ENCODE results near the gene STAT3.
"Not testable (repeated sequence)": the region's sequence is repeated elsewhere in the genome, so short reads cannot be mapped to it uniquely, and the experiment has no call there.

The STAT3 gene

DNA sequence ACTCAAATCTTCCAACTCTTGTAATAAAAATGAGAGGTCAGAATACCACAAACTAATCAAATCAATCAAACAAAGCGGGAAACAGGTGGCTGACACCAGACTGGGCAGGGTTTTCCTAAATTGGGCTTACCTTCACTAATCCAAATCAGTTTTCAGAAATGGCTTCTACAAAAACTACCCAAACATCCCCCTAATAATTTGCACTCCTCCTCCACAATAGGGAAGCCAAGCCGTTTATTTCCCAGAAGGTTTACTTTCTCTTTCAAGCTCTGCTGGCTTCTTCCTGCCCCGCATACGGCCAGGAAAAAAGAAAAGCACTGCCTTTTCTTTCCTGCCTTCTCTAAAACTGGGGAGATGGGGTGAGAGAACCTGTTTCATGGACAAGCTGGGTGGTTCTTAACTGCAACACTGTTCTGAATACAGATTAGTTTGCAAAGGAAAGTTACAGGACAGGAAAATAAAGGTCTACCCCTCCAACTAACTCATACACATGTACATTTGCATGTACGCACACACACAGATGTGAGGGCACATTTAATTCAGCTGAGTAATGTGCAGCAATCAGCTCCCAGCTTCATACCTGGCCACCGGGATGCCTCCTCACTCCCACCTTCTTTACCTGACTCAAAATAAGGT is 9.2 kb downstream of the STAT3 start:
- DNase-seq, result no peak

DNA sequence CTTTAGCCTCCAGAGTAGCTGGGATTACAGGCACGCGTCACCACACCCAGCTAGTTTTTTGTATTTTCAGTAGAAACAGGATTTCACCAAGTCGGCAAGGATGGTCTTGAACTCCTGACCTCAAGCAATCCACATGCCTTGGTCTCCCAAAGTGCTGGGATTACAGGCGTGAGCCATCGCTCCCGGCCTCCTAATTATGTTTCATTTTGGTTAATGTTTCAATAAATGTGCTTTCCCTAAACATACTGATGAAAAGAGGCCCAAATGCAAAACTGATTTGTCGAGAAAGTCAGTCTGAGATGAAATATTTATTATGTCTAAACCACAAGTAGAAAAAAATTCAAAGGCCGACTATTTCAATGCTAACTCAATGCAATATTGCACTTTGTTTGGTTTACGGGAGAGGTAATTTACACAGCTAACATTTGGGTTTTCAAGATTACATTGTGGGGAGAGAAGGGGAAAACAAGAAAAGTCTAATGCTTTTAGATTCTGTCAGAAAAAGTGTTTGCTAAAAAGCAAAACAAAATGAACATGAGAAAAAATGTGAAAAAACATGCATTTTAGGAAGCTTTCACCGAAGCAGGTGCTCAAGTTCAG is 9.8 kb downstream of the STAT3 start:
- DNase-seq, result no peak

DNA sequence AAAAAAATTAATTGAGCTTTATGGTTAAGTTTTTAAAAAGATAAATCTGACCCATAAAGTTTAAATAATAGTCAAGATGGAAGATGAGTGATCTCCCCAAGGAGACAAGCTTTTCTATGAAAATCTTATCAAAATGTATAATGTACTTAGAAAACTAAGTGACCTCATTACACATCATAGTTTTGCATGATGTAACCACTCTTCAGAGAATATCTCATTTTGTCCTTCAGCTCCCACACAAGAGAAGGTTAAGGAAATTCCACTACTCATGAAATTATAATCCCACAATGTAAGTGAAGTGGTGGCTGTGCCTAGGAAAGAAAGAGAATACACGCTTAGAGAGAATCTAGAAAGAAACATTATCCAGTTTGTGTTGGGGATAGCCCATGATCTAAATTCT is 14.3 kb downstream of the STAT3 start:
- no peak for DNase-seq

DNA sequence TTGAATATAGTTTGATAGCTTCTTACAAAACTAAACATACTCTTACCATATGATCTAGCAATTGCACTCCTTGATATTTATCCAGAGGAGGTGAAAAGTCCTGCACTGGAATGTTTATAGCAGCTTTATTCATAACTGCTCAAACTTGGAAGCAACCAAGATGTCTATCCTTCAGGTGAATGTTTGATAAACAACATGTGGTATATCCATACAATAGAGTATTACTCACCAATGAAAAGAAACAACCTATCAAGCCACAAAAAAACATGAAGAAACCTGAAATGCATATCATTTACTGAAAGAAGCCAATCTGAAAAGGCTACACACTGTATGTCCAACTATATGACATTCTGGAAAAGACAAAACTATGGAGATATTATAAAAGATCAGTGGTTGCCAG is 16.1 kb downstream of the STAT3 start:
- no peak for DNase-seq

DNA sequence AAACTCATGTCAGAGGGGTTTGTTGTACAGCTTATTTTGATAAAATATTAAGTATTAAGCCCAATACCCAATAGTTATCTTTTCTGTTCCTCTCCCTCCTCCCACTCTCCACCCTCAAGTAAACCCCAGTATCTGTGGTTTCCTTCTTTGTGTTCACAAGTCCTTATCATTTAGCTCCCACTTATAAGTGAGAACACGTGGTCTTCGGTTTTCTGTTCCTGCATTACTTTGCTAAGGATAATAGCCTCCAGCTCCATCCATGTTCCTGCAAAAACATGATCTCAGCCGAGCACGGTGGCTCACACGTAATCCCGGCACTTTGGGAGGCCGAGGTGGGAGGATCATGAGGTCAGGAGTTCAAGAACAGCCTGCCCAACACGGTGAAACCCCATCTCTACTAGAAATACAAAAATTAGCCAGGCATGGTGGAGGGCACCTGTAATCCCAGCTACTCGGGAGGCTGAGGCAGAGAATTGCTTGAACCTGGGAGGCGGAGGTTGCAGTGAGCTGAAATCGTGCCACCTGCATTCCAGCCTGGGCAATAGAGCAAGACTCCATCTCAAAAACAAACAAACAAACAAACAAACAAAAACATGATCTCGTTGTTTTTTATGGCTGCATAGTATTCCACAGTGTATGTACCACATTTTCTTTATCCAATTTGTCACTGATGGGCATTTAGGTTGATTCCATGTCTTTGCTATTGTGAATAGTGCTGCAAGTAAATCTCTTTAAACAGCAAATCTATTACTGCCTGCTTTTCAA is 19.3 kb downstream of the STAT3 start:
- not testable (repeated sequence) for DNase-seq

DNA sequence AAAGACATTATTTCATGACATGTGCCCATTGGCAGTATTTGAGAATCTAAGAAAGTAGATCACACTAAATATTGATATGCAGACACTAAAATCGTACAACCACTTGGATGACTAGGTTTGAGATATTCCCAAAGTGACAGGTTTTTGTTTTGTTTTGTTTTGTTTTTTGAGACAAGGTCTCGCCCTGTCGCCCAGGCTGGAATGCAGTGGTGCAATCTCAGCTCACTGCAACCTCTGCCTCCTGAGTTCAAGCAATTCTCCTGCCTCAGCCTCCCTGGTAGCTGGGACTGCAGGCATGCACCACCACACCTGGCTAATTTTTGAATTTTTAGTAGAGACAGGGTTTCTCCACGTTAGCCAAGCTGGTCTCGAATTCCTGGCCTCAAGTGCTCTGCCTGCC is 19.9 kb downstream of the STAT3 start:
- not testable (repeated sequence) for DNase-seq

DNA sequence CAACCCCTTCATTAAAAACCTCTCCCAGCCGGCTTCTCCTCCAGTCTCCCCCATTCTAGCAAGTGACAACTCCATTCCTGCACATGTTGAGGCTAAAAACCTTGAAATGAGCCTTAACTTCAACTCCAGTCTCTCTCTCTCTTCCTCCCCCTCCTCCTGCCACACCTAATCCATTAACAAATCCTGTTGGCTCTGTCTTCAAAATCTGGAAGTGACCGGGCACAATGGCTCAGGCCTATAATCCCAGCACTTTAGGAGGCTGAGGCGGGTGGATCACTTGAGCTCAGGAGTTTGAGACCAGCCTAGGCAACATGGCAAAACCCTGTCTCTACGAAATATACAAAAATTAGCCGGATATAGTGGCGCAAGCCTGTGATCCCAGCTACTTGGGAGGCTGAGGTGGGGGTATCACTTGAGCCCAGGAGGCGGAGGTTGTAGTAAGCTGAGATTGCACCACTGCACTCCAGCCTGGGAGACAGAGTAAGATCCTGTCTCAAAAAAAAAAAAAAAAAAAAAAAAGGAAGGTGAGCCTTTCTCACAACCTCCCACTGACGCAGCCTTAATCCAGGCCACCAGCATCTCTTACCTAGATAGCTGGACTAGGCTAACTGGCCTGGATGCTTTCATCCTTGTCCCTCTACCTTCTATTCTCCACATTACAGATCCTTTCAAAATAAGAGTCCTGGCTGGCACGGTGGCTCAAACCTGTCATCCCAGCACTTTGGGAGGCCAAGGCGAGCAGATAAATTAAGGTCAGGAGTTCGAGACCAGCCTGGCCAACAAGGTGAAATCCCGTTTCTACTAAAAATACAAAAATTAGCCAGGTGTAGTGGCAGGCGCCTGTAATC is 21.8 kb downstream of the STAT3 start:
- not testable (repeated sequence) for DNase-seq

DNA sequence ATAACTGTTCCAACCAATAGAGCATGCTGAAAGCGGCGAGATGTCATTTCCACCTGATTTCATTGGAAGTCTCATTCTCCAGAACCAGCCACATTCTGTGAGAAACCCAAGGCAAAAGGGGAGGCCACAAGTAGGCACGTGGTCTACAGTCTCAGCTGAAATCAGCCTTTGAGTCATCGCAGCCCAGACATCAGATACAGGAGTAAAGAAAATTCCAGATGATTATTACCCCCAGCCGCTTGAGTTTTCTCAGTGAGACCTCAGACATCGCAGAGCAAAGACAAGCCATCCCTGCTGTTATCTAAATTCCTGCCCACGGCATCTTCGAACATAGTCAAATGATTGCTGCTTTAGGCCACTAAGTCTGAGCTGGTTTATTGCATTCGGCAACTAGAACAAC is 23.1 kb downstream of the STAT3 start:
- DNase-seq, result peak; percentile 84

DNA sequence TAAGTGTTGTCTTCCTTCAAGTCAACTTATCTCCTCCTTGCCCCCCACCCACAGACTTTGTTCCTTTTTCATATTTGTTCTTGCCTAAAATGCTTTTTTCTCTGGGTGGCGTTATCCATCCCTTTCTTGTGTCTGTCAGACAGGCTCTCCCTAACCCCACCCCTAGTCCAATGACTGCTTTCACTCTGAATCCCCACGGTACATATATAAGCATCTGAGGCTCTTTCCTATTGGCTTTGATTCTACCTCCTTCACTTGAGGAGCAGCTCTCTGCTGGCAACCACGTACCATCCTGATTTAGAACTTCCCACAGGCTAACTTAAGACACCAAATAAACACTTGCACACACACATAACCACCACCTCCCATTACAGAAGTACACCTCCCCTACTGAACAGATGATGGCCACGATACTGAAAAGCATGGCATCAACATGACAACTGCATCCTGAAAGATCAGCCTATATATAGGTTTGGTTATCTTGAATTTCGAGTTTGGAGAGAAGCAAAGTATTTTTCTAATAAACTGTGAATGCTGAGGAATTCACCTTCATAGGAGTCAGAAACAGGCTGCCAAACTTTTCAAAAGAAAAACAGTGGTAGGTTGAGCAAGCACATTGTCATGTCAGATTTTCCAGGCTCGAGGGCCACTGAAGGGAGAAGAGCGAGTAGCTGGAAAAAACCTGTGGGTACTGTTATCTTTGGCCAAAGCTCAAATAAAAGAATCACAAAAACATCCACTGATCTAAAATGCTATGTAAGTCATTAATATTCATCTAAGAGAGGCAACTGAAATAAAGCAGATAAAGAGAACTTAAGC is 24.3 kb downstream of the STAT3 start:
- peak; percentile 26 for DNase-seq

DNA sequence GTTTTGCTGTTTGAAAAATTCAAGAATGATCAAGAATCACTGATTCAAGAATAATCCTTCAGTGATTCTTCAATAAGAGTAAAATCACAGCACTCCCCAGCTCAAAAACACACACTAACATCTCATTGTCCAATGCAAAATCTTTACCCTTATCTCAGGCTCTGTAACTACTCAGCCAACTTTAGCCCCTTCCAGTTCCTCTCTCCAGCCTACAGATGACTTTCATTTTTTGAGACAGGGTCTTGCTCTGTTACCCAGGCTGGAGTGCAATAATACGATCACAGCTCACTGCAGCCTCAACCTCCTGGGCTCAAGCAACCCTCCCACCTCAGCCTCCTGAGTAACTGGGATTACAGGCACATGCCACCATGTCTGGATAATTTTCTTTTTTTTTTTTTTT is 25.0 kb downstream of the STAT3 start:
- no peak for DNase-seq

DNA sequence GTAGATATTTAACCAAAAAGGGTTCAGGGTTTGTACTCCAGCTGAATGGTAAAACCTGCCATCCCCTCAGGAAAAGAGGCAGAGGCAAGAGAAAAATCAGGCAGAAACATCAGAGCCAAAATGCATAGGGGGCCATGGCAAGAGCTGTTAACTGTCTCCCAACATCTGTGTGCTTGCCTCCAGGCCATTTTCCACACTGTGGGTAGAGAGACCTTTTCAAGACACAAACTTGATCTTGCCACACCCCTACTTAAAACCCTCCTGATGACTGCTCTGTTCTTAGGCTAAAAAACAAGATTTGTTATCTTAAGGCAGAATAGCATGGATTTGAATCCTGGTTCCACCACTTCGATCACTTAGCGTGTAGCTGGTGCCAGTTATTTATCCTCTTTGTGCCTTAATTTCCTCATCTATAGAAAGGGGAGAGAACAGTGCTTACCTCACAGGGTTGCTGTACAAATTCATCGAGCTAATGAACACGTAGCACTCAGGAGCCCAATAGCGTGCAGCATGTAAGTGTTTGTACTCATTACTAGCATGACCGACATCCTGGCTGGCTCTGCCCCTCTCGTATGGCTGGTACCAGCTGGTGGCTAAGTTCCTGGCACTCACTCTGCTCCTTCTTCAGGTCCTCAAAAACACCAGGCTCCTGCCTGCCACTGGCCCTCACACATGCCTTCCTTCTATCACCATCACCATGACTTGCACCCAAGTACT is 25.8 kb downstream of the STAT3 start:
- DNase-seq, result no peak

DNA sequence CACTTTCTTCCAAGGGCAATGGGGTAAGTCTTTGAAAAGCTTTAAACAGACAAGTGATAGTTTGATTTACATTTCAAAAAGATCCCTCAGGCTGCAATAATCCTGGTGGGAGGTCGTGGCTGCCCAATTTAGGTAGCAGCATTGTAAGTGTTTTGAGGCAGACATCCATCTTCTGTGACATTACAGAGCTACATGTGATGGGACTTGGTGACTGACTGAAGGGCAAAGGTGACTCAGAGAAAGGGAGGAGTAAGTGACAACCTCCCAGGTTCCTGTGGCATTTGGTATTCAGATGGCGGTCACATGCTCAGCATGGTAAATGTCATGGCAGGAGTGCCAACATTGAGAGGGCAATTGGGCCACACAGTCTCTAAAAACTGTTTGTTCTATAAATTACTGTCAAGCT is 26.5 kb downstream of the STAT3 start:
- DNase-seq, result no peak

DNA sequence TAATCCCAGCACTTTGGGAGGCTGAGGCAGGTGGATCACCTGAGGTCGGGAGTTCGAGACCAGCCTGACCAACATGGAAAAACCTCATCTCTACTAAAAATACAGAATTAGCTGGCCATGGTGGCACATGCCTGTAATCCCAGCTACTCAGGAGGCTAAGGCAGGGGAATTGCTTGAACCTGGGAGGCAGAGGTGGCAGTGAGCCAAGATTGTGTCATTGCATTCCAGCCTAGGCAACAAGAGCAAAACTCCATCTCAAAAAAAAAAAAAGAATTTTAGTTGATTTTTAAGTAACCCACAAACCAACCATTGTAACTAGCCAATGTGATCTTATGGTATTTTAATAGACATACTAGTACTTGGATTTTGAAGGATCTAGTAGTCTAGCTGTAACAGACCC is 27.9 kb downstream of the STAT3 start:
- DNase-seq, result peak; percentile 25

DNA sequence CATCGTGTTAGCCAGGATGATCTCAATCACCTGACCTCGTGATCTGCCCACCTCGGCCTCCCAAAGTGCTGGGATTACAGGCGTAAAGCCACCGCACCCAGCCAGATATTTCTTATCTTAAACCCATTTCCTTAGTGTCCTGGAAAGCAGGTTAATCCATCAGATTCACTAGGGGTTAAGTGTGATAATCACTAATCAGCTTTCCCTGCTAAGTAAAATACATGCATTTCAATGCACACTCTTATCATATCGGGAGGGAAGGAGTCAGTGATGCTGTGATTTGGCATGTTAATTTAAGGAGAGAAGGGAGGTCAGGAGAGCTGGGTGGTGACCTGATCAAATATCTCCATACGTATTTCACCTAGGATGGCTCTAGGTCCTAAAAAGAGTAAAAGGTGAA is 29.1 kb downstream of the STAT3 start:
- DNase-seq, result no peak

DNA sequence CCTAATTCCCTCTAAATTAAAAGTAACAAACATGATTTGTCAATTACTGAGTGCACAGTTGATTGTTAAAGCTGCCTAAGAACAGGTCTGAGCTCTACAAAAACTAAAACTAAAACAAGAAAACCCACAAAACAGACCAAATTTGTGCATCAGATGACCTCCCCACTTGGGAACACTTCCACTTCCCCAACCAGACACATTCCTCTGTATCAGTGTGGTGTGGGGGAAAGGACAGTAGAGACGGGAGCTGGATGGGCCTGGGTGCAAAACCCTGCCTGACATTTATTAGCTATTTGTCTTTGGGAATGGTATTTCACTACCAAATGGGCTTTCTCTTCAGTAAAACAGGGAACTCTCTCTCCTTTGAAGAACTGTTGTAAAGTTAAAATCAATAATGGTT is 29.8 kb downstream of the STAT3 start:
- DNase-seq, result no peak

DNA sequence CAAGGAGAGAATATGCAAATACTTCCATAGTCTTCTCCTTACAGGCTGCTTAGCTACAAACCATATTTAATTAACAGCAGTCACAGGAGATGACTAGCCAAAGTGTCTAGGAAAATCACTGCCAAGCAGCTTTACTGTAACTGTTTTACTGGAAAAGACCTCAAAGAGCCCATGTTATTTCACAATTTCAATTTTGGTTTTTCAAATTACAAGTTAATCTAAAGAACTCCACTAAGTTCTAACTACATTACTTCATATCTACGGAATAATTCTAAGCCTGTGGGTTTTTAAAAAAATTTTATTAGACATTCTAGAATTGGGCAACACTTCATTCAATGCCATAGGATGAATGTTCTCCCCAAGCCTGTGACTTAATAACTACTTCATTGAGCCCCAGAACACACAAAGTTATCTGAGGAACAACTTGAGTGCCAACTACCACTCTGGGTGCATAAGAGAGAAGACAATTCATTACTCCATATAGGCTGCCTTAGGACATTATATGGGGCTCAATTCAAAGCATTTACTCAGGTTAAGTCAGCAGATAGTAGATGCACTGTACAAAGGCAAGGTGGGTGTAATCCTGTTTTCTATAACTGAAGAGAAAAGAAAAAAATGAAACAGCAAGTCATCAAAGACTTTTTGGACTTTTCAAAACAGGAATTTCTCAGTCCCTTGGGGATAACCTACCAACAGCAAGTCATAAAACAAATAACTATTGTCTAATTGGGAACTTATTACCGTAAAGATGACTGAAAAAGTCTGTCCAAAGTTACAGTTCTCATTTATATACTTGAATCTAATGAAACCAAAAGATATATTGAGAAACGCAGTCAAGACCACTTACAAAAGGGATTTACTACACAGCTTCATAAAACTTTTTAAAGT is 33.0 kb downstream of the STAT3 start:
- no peak for DNase-seq

DNA sequence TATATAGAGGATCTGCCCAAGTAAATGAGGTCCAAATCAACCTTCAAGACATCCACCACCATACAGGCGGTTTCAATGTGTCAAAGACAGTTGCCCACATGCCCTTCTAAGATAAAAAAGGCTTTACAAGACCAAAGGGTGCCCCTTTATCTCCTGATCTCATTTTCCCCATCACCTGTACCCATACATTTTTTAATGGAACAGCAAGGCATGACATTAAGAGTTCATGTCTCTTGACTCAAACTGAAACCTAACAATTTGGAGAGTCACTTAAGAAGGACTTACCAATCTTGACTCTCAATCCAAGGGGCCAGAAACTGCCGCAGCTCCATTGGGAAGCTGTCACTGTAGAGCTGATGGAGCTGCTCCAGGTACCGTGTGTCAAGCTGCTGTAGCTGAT is 40.1 kb downstream of the STAT3 start:
- DNase-seq, result no peak

DNA sequence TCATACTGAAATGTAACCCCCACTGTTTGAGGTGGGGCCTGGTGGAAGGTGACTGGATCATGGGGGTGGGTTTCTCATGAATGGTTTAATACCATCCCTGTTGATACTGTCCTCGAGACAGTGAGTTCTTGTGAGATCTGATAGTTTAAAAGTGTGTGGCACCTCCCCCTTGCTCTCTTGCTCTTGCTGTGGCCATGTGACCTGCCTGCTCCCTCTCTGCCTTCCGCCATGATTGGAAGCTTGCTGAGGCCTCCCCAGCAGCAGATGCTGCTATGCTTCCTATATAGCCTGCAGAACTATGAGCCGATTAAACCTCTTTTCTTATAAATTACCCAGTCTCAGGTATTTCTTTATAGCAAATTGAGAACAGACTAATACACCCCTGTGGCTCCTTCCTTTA is 40.6 kb downstream of the STAT3 start:
- DNase-seq, result no peak

DNA sequence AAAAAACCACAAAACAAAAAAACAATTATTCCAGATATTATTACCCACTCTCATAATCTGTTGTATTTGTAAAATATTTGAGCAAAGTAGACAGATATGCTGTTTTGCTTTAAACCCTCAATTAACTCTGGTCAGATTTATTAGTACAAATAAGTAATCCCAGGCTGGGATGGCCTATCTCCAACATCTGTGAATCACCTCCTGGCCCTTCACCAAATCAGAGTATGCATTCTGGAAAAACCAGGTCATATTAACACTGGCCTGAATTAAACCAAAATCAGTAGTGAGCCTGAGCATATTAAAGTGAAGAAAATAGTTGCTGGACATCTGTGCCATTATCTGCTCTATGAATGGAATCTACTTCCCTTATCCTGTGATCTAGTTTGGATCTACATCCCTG is 41.0 kb downstream of the STAT3 start:
- DNase-seq, result peak; percentile 54

DNA sequence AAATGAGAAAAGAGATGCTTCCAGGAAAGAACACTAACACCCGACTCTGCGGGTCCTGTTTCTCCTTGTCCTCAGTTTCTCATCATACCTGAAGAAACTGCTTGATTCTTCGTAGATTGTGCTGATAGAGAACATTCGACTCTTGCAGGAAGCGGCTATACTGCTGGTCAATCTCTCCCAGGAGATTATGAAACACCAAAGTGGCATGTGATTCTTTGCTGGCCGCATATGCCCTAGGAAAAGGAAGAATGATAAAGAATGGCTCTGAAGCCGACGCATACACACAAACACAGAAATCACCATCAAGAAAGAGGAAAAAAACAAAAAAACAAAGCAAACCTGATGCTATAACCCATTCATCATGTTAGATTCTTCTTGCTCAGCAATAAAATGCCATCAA is 41.8 kb downstream of the STAT3 start:
- no peak for DNase-seq
